ENCODE measurements around the gene IQSEC1. TPM values are rescaled to one million over a fixed set of nuclear protein-coding genes. Genes with fewer than 3 reads are reported as not detected.

Gene IQSEC1
- polyA plus RNA-seq, 1 donor (not counting 4 experiments of a cell fraction or from before 2014, with no cell fraction given), result 2.8 TPM

DNA sequence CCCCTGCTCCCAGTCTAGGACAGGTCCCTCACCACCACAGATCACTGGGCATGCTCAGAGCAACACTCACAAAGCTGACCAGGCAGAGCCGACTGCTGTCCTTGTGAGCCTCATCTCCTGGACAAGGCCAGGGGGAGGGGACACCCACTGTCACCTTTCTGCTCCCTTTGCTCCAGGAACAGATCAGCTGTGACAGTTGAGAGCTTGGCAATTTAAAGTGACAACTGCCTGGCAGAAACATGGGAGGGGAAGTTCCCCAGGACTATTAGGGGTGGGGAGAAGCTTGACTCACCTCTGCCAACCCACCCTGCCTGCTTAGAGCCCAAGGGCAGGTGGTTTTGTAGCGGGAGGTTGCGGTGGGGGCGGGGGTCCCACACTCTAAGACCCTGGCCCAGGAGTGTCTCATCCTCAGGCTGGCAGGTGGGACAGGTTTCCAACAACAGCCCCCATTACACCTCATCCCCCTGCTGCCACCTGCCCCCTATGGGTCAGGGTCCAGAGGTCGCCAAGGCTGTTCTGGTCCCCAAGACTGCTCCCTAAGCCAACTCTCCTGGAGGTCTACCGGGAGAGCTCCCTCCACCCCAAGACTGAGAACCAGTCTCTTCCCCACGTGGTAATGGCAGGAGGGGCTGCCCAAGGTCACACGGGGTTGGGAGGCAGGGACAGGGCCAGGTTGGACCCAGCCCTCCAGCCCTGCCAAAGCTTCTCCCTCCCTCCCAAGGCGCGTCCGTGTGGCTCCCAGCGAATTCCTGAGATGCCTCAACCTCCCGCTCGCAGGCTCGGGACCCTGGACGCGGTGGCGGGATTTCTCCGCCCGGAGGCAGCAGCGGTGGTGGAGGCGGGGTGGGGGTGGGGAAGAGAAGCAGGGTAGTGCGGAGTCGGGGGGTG, 80.4 kb downstream of the IQSEC1 start:
- DNase-seq (ENCODE audit: low read depth, low spot score) (no peak), FAIRE-seq (no peak)
- no peak overlapping the region for H3K4me2 ChIP-seq (ENCODE audit: control insufficient read depth, extremely low read depth, insufficient read depth, low read depth, low read length)
- H3K9me3 ChIP-seq (ENCODE audit: control insufficient read depth, low read depth, low read length), result no peaks in the 10 kb centered on the region
- H3K9ac ChIP-seq (ENCODE audit: control insufficient read depth, extremely low read depth, insufficient read depth, low read length), result no peak overlapping the region
- peak overlapping the region in 1 of 3 experiments; percentile 37 for H3K4me3 ChIP-seq (ENCODE audit: control insufficient read depth in 2 of 3, extremely low read depth in 1 of 3, insufficient read depth in 2 of 3, low read depth in 1 of 3, low read length in 3 of 3)
- no peaks in the 10 kb centered on the region for H3K36me3 ChIP-seq (ENCODE audit: control insufficient read depth in 2 of 2, extremely low read depth in 1 of 2, insufficient read depth in 2 of 2, low read length in 2 of 2)
- H3K27me3 ChIP-seq (ENCODE audit: control insufficient read depth, extremely low read depth, insufficient read depth, low read length), result peaks cover 29% of the 10 kb centered on the region
- H2AFZ ChIP-seq (ENCODE audit: control insufficient read depth, low read length), result no peak overlapping the region
- TF ChIP-seq, protein P1, sequence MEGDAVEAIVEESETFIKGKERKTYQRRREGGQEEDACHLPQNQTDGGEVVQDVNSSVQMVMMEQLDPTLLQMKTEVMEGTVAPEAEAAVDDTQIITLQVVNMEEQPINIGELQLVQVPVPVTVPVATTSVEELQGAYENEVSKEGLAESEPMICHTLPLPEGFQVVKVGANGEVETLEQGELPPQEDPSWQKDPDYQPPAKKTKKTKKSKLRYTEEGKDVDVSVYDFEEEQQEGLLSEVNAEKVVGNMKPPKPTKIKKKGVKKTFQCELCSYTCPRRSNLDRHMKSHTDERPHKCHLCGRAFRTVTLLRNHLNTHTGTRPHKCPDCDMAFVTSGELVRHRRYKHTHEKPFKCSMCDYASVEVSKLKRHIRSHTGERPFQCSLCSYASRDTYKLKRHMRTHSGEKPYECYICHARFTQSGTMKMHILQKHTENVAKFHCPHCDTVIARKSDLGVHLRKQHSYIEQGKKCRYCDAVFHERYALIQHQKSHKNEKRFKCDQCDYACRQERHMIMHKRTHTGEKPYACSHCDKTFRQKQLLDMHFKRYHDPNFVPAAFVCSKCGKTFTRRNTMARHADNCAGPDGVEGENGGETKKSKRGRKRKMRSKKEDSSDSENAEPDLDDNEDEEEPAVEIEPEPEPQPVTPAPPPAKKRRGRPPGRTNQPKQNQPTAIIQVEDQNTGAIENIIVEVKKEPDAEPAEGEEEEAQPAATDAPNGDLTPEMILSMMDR (optimal IDR thresholded peaks at IDR 0.05 in 1 of 3, IDR thresholded peaks at IDR 0.05 in 1 of 3, conservative IDR thresholded peaks at IDR 0.05 in 1 of 3; ENCODE audit: extremely low read depth in 1 of 3, insufficient read depth in 2 of 3, low read length in 3 of 3), result no peak
- TF ChIP-seq EZH2 (IDR thresholded peaks at IDR 0.05; ENCODE audit: low read length), result peak; percentile 82
- H3K27ac ChIP-seq (ENCODE audit: control insufficient read depth, insufficient read depth, low read length), result no peak overlapping the region
- no peaks in the 10 kb centered on the region for H3K79me2 ChIP-seq (ENCODE audit: control insufficient read depth, insufficient read depth, low read length)
- no peaks in the 10 kb centered on the region for H3K9me1 ChIP-seq (ENCODE audit: control insufficient read depth, extremely low read depth, insufficient read depth, low read length)
- dilution Hi-C loops (cut with MboI; ENCODE audit: extremely low pct_ligation_motif_present, low sequenced_read_pairs), result no loop called here
- H3K4me1 ChIP-seq (ENCODE audit: control insufficient read depth, extremely low read depth, insufficient read depth, low read length), result peaks cover 7% of the 10 kb centered on the region
- peaks cover 3% of the 10 kb centered on the region for H4K20me1 ChIP-seq (ENCODE audit: control insufficient read depth, extremely low read depth, insufficient read depth, low read length)

DNA sequence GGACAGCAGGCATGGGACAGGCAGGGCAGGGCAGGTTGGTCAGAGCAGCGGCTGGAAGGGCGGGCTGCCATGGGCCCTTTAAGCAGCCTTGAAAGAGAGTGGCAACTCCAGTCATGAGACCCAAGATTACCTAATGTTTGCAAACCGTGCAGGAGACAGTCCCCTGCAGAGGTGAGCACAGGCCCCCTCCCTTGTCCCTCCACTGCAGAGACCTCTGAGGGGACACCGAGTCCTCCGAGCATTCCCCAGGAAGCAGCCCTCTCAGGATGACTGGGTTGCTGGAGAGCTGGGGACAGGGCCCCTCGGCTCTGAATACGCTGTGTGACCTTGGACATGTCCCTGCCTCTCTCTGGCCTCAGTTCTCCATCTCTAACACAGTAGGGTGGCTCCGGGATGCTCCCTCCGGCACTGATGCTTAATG, 81.4 kb downstream of the IQSEC1 start:
- Histone ChIP-seq H3K4me2 (ENCODE audit: control insufficient read depth, extremely low read depth, insufficient read depth, low read depth, low read length) (no peak overlapping the region), H3K79me2 (ENCODE audit: control insufficient read depth, insufficient read depth, low read length) (no peaks in the 10 kb centered on the region), H3K4me1 (ENCODE audit: control insufficient read depth, extremely low read depth, insufficient read depth, low read length) (peaks cover 7% of the 10 kb centered on the region), H3K9me1 (ENCODE audit: control insufficient read depth, extremely low read depth, insufficient read depth, low read length) (no peaks in the 10 kb centered on the region), H3K27ac (ENCODE audit: control insufficient read depth, insufficient read depth, low read length) (no peak overlapping the region), H3K27me3 (ENCODE audit: control insufficient read depth, extremely low read depth, insufficient read depth, low read length) (peaks cover 33% of the 10 kb centered on the region), H4K20me1 (ENCODE audit: control insufficient read depth, extremely low read depth, insufficient read depth, low read length) (peaks cover 3% of the 10 kb centered on the region), H3K9me3 (ENCODE audit: control insufficient read depth, low read depth, low read length) (no peaks in the 10 kb centered on the region), H3K9ac (ENCODE audit: control insufficient read depth, extremely low read depth, insufficient read depth, low read length) (no peak overlapping the region), H2AFZ (ENCODE audit: control insufficient read depth, low read length) (no peak overlapping the region), H3K4me3 (ENCODE audit: control insufficient read depth in 2 of 3, extremely low read depth in 1 of 3, insufficient read depth in 2 of 3, low read depth in 1 of 3, low read length in 3 of 3) (no peak overlapping the region), H3K36me3 (ENCODE audit: control insufficient read depth in 2 of 2, extremely low read depth in 1 of 2, insufficient read depth in 2 of 2, low read length in 2 of 2) (no peaks in the 10 kb centered on the region)
- no peak for DNase-seq (ENCODE audit: low read depth, low spot score)
- dilution Hi-C loops (cut with MboI; ENCODE audit: extremely low pct_ligation_motif_present, low sequenced_read_pairs), result no loop called here
- FAIRE-seq, result no peak
- no peak for TF ChIP-seq EZH2 (IDR thresholded peaks at IDR 0.05; ENCODE audit: low read length)
- TF ChIP-seq, protein P1 (optimal IDR thresholded peaks at IDR 0.05 in 1 of 3, IDR thresholded peaks at IDR 0.05 in 1 of 3, conservative IDR thresholded peaks at IDR 0.05 in 1 of 3; ENCODE audit: extremely low read depth in 1 of 3, insufficient read depth in 2 of 3, low read length in 3 of 3), result no peak
